Peyer's patch (tissue), 4 donors: Measurements from ENCODE around the gene KCNC1. TPM values are rescaled to one million over a fixed set of nuclear protein-coding genes. Genes with fewer than 3 reads are reported as not detected.

Source experiments
- DNase-seq, 3 donors: peaks; one replicate each; pipeline ENCODE4 v3.0.0-alpha.2; 2017 to 2019
- H3K27ac ChIP-seq, 4 donors: fragments of 200-600 bp; sonication (generic); one replicate each; pipeline ENCODE4 v1.5.1; 2016 to 2019
- H3K27me3 ChIP-seq, 2 donors: fragments of 200-600 bp; sonication (generic); one replicate each; pipeline ENCODE4 v1.5.1; 2019
- H3K36me3 ChIP-seq, 3 donors: fragments of 200-600 bp; sonication (generic); one replicate each; pipeline ENCODE4 v1.5.1; 2016 to 2019
- H3K4me1 ChIP-seq, 4 donors: fragments of 200-600 bp; sonication (generic); one replicate each; pipeline ENCODE4 v1.5.1; 2016 to 2019
- H3K4me3 ChIP-seq, 4 donors: fragments of 200-600 bp; sonication (generic); 1 replicate in 3 of 4; 2 replicates in 1 of 4; pipeline ENCODE4 v1.5.1; 2016 to 2019; ENCODE audit warnings: mild to moderate bottlenecking in 1 of 4
- H3K9me3 ChIP-seq, 4 donors: fragments of 200-600 bp; sonication (generic); one replicate each; pipeline ENCODE4 v1.5.1; 2016 to 2019; ENCODE audit warnings: mild to moderate bottlenecking in 1 of 4
- CTCF ChIP-seq, 6 experiments: fragments of 450-650 bp in 4 of 6; fragments of 200-600 bp in 2 of 6; sonication (generic) in 1 of 6; IDR thresholded peaks; one replicate each; pipeline ENCODE4 v1.5.1; 2017 to 2019; ENCODE audit warnings: antibody characterized with exemption in 6 of 6, mild to moderate bottlenecking in 3 of 6, moderate library complexity in 1 of 6
- POLR2A ChIP-seq, 2 donors: fragments of 450-650 bp; IDR thresholded peaks; one replicate each; pipeline ENCODE4 v1.5.1; 2017; ENCODE audit warnings: antibody characterized with exemption in 2 of 2, mild to moderate bottlenecking in 2 of 2, moderate library complexity in 2 of 2
- total RNA-seq, 4 donors: library from RNA; depleted of rRNA; stranded (reverse); fragments of >200 nt; gene quantifications; one replicate each; pipeline ENCODE4 v1.1.0, GENCODE V29; 2016

The KCNC1 gene
- total RNA-seq, 4 donors from 2014 or later = 0.13 to 9.9 TPM; not detected in 2

- H3K27ac ChIP-seq = no peak overlapping the region
- H3K27me3 ChIP-seq = no peaks in the 10 kb centered on the region
- H3K9me3 ChIP-seq = no peaks in the 10 kb centered on the region
- peak in 1 of 3 donors; percentile 22 for DNase-seq
- H3K4me3 ChIP-seq = no peak overlapping the region
- TF ChIP-seq CTCF (IDR thresholded peaks at IDR 0.05) (no peak), POLR2A (IDR thresholded peaks at IDR 0.05) (no peak)
- H3K4me1 ChIP-seq = peaks cover 0 to 2% (median 0%) of the 10 kb centered on the region in 4 donors
- H3K36me3 ChIP-seq = no peaks in the 10 kb centered on the region
These were observed 41.1 kb downstream of the KCNC1 start for GRCh38 chr11:17775507-17776211.

- no peak overlapping the region for H3K4me3 ChIP-seq
- no peak overlapping the region for H3K27ac ChIP-seq
- peak in 1 of 3 donors; percentile 21 for DNase-seq
- no peaks in the 10 kb centered on the region for H3K9me3 ChIP-seq
- no peaks in the 10 kb centered on the region for H3K27me3 ChIP-seq
- TF ChIP-seq POLR2A (IDR thresholded peaks at IDR 0.05) (no peak), CTCF (IDR thresholded peaks at IDR 0.05) (no peak)
- no peaks in the 10 kb centered on the region for H3K36me3 ChIP-seq
- H3K4me1 ChIP-seq = no peaks in the 10 kb centered on the region
These were observed 41.8 kb downstream of the KCNC1 start for GRCh38 chr11:17776212-17776875.

GRCh38 chr11:17777086-17777737, 42.6 kb downstream of the KCNC1 start:
- Histone ChIP-seq H3K36me3 (no peaks in the 10 kb centered on the region), H3K9me3 (no peaks in the 10 kb centered on the region), H3K27ac (no peak overlapping the region), H3K4me1 (no peaks in the 10 kb centered on the region), H3K27me3 (no peaks in the 10 kb centered on the region), H3K4me3 (no peak overlapping the region)
- TF ChIP-seq POLR2A (IDR thresholded peaks at IDR 0.05) = no peak
- no peak for TF ChIP-seq CTCF (IDR thresholded peaks at IDR 0.05)
- peak in 1 of 3 donors; percentile 22 for DNase-seq

GRCh38 chr11:17777738-17778091, 43.1 kb downstream of the KCNC1 start:
- Histone ChIP-seq H3K4me1 (no peaks in the 10 kb centered on the region), H3K36me3 (no peaks in the 10 kb centered on the region), H3K9me3 (no peaks in the 10 kb centered on the region), H3K27ac (no peak overlapping the region), H3K4me3 (no peak overlapping the region), H3K27me3 (no peaks in the 10 kb centered on the region)
- DNase-seq = no peak
- TF ChIP-seq POLR2A (IDR thresholded peaks at IDR 0.05) = no peak
- no peak for TF ChIP-seq CTCF (IDR thresholded peaks at IDR 0.05)

GRCh38 chr11:17778352-17778751, 43.8 kb downstream of the KCNC1 start:
- no peaks in the 10 kb centered on the region for H3K36me3 ChIP-seq
- no peaks in the 10 kb centered on the region for H3K9me3 ChIP-seq
- peak in 1 of 3 donors; percentile 37 for DNase-seq
- no peaks in the 10 kb centered on the region for H3K27me3 ChIP-seq
- no peak overlapping the region for H3K27ac ChIP-seq
- TF ChIP-seq CTCF (IDR thresholded peaks at IDR 0.05) = no peak
- TF ChIP-seq POLR2A (IDR thresholded peaks at IDR 0.05) = no peak
- no peaks in the 10 kb centered on the region for H3K4me1 ChIP-seq
- no peak overlapping the region for H3K4me3 ChIP-seq
